ENCODE results near the gene UQCR11. TPM values are rescaled to one million over a fixed set of nuclear protein-coding genes. Genes with fewer than 3 reads are reported as not detected.

UQCR11 gene
- total and polyA plus RNA-seq, 12 donors = 47.1 to 336 (median 166) TPM

- no peaks in the 10 kb centered on the region for H3K27me3 ChIP-seq
- H3K36me3 ChIP-seq (replicated peaks in 1 of 2) = peaks cover 0 to 35% of the 10 kb centered on the region in 2 donors
- WGBS, 4 donors = 74 to 80% (median 79%) methylated on average over 15 to 22 of the region's 22 CpGs
- no peak overlapping the region for H3K4me3 ChIP-seq
- no peak for DNase-seq
- intact Hi-C loops (cut with DNase I) = no loop called here
- no peak overlapping the region for H3K27ac ChIP-seq
- TF ChIP-seq POLR2A (IDR thresholded peaks at IDR 0.05) (no peak), CTCF (IDR thresholded peaks at IDR 0.05) (no peak)
- H3K9me3 ChIP-seq (replicated peaks in 1 of 3) = no peaks in the 10 kb centered on the region
- H3K4me1 ChIP-seq (replicated peaks in 1 of 2) = no peaks in the 10 kb centered on the region
Measured at GRCh38 chr19:1575323-1576241, 29.7 kb downstream of the UQCR11 start.

- no peak overlapping the region for H3K27ac ChIP-seq
- peaks cover 0 to 24% of the 10 kb centered on the region in 2 donors for H3K36me3 ChIP-seq (replicated peaks in 1 of 2)
- no peaks in the 10 kb centered on the region for H3K27me3 ChIP-seq
- no peak for TF ChIP-seq CTCF (IDR thresholded peaks at IDR 0.05)
- TF ChIP-seq POLR2A (IDR thresholded peaks at IDR 0.05) = no peak
- intact Hi-C loops (cut with DNase I) = no loop called here
- 83 to 87% (median 84%) methylated on average over 14 to 34 of the region's 34 CpGs for WGBS, 4 donors
- no peaks in the 10 kb centered on the region for H3K9me3 ChIP-seq (replicated peaks in 1 of 3)
- H3K4me1 ChIP-seq (replicated peaks in 1 of 2) = no peaks in the 10 kb centered on the region
- H3K4me3 ChIP-seq = no peak overlapping the region
- no peak for DNase-seq
Measured at GRCh38 chr19:1574354-1575136, 30.7 kb downstream of the UQCR11 start.

- Histone ChIP-seq H3K4me1 (replicated peaks in 1 of 2) (peaks cover 3 to 4% of the 10 kb centered on the region in 2 donors), H3K4me3 (no peak overlapping the region), H3K27me3 (no peaks in the 10 kb centered on the region), H3K36me3 (replicated peaks in 1 of 2) (peaks cover 0 to 13% of the 10 kb centered on the region in 2 donors), H3K9me3 (replicated peaks in 1 of 3) (no peaks in the 10 kb centered on the region), H3K27ac (no peak overlapping the region)
- 80 to 89% (median 82%) methylated on average over 9 of the region's 9 CpGs for WGBS, 4 donors
- no peak for DNase-seq
- intact Hi-C loops (cut with DNase I) = no loop called here
- TF ChIP-seq CTCF (IDR thresholded peaks at IDR 0.05) (no peak), POLR2A (IDR thresholded peaks at IDR 0.05) (no peak)
Measured at GRCh38 chr19:1572795-1573194, 32.5 kb downstream of the UQCR11 start.

- intact Hi-C loops (cut with DNase I) = no loop called here
- Histone ChIP-seq H3K27ac (no peak overlapping the region), H3K9me3 (replicated peaks in 1 of 3) (no peaks in the 10 kb centered on the region), H3K36me3 (replicated peaks in 1 of 2) (no peaks in the 10 kb centered on the region), H3K27me3 (no peaks in the 10 kb centered on the region), H3K4me1 (replicated peaks in 1 of 2) (peaks cover 4% of the 10 kb centered on the region in 2 donors), H3K4me3 (no peak overlapping the region)
- no peak for TF ChIP-seq POLR2A (IDR thresholded peaks at IDR 0.05)
- no peak for TF ChIP-seq CTCF (IDR thresholded peaks at IDR 0.05)
- WGBS, 4 donors = 81 to 87% (median 83%) methylated on average over 12 of the region's 12 CpGs
- no peak for DNase-seq
Measured at GRCh38 chr19:1571358-1571757, 33.9 kb downstream of the UQCR11 start.
